ENCODE measurements around the gene PCSK5.

The PCSK5 gene

DNA sequence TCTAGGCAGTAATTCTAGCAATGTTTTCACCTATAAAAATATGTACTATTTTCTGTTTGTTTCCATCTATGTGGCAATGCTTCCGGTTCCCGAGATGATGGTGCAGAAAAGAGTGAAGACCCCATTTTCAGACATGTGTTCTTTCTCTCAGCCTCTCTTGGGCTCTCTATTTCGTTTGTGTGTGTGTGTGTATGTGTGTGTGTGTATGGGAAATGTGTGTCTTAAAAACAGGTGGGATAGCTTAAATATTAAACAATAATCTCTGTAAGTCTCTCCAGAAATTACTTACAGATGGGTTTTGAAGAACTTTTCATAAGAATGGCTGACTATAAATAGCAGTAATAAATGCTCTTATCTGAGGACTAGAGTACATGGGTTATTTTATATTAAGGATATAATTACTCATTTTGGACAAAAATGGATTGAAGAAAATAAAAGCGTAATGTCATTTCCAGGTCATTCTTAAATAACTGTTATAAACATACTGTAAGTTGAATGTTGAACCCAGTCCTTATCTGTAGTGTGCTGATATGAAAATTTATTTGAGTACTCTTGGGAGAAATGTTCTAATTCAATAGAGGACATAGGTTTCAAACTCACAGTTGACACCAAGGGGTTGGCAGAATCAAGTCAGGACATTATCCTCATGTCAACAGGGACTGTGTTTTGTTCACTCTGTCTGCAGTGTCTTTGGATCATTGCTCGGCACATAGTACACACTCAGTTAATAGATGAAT, 31.1 kb downstream of the PCSK5 start:
- no peak for DNase-seq (ENCODE audit: low spot score)

- DNase-seq (ENCODE audit: low spot score) = no peak
These were observed 35.9 kb downstream of the PCSK5 start for GRCh38 chr9:75926385-75926784.

GRCh38 chr9:75927356-75927755, 36.9 kb downstream of the PCSK5 start:
- no peak for DNase-seq (ENCODE audit: low spot score)

DNA sequence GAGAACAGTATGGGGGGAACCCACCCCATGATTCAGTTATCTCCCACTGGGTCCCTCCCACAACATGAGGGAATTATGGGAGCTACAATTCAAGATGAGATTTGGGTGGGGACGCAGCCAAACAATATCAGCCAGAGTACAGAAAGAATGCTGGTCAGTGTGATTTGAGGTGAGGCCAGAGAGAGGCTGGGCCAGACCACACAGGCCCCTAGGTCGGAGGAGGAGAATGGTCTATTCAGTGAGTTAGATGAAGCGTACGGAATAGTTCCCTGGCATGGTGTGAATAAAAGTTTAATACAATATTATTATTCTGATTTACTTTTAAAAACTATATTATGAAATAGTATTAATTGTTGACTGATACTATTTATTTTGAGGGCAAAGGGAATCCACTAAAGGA, 39.7 kb downstream of the PCSK5 start:
- DNase-seq (ENCODE audit: low spot score) = no peak

GRCh38 chr9:75930730-75931321, 40.4 kb downstream of the PCSK5 start:
- DNase-seq (ENCODE audit: low spot score) = no peak

DNA sequence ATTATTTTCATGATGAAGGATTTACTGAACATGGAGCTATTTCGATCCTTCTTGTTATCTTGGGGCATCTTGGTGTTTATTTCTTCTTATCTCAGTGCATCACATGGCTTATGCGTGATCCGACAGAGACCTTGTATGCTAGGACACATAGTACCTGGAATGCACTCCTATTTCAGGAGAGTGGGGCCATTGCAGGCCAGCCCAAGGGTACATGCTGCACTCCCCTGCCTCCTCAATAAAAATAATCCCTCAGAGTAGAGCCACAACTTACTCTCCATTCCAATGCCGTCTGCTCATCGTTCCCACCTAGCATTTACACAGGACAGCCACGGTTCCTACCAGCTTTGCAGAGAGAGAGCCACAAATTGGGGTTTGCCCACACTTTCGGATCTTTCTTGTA, 43.5 kb downstream of the PCSK5 start:
- no peak for DNase-seq (ENCODE audit: low spot score)

GRCh38 chr9:75935591-75935990, 45.1 kb downstream of the PCSK5 start:
- no peak for DNase-seq (ENCODE audit: low spot score)

DNA sequence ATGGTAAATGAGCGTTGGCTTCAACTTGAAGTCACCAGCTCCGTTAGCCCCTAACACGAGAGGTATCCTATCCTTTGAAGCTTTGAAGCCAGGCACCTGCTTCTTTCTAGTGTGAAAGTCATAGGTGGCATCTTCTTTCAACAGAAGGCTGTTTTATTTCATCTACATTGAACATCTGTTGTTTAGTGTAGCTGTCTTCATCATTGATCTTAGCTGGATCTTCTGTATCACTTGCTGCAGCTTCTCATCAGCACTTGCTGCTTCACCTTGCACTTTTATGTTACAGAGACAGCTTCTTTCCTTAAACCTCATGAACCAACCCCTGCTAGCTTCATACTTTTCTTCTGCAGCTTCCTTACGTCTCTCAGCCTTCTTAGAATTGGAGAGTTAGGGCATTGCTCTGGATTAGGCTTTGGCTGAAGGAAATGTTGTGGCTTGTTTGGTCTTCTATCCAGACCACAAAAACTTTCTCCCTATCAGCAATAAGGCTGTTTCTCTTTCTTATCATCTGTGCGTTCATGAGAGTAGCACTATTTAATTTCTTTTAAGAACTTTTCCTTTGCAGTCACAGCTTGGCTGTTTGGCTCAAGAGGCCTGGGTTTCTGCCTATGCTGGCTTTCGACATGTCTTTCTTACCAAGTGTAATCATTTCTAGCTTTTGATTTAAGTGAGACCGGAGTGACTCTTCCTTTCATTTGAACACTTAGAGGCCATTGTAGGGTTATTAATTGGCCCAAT, 47.2 kb downstream of the PCSK5 start:
- no peak for DNase-seq (ENCODE audit: low spot score)

DNA sequence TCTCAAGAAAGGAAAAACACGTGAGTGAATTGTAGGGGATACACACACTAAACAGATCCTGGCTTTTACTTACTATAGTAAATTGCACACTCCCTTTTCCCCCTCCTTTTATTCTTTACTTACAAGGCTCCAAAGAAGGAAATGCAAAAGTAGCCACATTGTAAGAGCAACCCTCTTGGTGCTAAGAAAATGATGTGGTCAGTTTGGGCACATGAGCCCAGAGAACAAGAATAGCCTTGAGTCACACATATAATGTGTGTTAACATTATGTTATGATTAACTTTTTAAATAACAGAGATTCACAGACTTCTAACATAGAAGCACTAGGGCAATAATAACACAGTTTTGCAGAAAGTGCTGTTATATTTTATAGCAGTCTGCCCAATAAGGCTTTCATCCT, 48.5 kb downstream of the PCSK5 start:
- DNase-seq (ENCODE audit: low spot score) = no peak

DNA sequence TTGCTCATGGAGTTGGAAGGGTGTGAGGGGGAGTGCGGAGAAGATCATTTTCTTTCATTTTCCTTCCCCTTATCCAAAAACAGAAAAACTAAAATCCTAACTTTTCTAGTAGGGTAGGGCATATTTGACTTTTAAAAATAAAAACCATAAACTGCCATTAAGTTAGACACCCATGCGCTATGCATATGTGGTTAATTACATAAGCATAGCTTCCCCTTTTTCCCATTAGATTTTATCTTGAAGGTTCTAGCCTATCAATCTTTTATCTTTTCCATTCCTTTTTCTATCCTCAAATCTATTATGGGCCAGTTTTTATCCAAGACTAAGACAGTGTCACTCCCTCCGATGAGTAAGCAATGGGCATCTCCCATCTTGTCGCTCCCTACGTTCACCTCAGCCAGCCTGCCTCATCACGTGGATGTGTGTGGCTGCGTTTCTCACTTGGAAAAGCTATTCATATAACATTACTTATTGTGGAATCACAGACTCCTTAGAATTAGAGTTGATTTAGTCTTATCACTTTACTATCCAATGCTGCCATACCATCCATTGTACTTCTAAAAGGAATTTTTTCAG, 49.2 kb downstream of the PCSK5 start:
- no peak for DNase-seq (ENCODE audit: low spot score)

DNA sequence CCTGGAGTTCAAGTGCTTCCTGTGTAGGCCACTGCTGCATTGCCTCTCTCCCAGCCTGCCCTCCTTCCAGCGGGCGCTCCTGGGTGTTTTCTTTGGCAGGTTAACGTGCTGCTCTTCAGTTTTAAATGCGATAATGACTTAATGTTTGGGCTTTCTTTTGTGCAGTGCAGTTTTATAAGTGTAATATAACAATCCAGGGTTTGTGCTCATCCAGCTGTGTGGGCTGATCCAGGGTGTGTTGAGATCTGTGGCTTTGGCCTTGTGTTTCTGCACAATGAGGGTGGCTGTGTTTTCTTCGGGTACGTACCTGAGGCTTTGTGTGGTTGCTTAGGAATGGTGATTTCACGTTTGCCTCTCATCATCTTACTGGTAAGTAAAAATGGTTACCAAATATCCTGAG, 50.6 kb downstream of the PCSK5 start:
- DNase-seq (ENCODE audit: low spot score) = no peak

DNA sequence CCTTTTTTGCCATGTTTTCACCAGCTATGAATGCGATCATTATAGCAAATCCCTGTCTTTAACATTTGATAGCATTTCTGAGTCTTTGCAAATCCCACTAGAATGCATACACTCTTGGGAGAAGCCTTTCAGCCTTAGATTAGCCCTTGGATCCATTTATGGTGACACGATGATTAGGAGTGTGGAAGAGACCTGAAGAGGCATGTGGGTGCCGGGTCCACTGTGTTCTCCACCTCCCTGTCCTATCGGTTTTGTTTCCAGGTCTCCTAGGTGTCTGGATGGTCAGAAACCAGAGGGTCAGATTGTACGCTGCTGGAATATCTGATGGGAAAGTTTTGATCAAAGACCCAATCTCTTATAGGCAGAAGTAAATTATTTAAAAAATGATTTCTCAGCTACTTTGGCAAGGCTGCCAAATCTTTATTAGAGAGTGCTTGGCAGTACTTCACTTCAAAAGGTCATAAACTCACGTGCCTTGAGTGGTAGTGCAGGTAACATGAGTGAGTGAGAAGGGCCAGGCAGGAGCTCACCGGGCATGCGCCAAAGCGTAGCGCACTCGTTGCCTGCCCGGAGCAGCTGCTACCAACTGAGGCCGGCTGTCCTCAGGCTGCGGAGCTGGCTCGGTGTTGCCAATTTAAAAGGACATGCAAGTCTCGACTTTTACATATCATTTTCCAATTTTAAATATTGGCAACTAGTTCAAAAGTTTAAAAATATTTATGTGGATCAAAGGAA, 51.3 kb downstream of the PCSK5 start:
- no peak for DNase-seq (ENCODE audit: low spot score)

DNA sequence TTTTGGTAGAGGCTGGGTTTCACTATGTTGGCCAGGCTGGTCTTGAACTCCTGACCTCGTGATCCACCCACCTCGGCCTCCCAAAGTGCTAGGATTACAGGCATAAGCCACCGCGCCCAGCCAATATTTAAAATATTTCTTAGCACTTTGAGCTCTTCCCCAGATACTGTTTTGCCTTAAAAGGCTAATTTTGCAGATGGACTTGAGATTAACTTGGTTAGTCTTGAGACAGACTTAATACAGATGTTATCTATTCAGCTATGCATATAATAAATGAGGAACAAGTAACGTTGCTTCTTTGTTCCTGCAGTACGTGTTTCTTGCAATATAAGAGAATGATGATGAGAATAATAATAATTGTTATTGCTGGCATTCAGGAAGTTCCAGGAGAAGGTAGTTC, 56.3 kb downstream of the PCSK5 start:
- DNase-seq (ENCODE audit: low spot score) = no peak

GRCh38 chr9:75947233-75947632, 56.8 kb downstream of the PCSK5 start:
- DNase-seq (ENCODE audit: low spot score) = no peak

DNA sequence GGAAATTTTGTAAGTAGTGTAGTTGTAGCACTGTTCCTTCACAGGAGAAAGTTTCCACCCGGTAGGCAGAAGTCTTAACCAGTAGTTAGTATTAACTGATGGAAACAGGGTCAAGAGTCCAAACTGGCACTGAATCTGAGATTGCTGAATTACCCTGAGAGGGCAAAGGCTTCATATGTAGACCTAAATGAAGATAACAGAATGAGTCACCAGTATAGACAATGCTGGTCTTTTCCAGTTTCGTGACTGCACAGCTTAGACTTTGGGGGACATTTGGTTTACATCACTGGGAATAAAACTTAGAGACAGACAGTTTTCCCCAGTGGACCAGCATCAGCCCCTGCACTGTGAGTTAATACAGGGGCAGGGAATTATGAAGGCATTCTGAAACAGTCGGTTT, 60.5 kb downstream of the PCSK5 start:
- peak; percentile 70 for DNase-seq (ENCODE audit: low spot score)

DNA sequence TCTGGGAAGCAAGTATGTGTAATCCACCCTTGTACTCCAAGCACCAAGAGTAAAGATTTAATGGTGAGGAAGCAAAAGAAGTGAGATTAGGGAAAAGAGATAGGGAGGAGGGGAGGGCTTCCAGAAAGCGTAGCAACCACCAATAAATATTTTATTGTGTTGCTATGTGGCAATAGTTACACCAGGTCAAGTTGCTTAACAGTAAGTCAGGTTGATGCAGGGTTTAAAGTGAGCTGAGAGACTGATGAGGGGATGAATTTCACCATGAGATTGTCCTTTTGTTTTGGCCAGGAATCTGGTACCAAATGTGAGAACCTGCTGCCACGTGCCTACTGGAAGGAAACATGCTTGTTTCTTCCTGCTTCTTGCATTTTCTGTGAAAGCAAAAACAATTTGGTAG, 62.7 kb downstream of the PCSK5 start:
- DNase-seq (ENCODE audit: low spot score) = no peak

- DNase-seq (ENCODE audit: low spot score) = no peak
These were observed 65.7 kb downstream of the PCSK5 start for GRCh38 chr9:75956161-75956560.

GRCh38 chr9:75957116-75957515, 66.6 kb downstream of the PCSK5 start:
- no peak for DNase-seq (ENCODE audit: low spot score)

GRCh38 chr9:75958226-75958625, 67.8 kb downstream of the PCSK5 start:
- DNase-seq (ENCODE audit: low spot score) = no peak

DNA sequence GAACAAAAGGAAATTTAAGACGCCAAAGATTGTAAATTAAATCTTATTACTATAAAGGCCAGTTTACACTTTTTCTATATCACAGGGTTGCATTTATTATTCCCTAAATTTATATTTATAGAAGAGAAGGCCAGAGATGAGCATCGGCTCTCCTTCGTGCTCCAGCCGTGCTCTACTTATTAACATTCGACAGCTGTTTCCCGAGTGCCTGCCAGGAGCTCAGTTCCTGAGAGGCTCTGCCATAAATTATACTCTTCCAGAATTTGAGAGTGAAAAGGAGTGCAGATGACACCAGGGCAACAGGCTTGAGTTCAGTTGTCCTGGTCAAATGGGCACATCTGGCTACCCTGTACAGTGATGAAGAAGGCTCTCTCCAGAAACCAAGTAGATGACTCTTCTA, 70.1 kb downstream of the PCSK5 start:
- DNase-seq (ENCODE audit: low spot score) = no peak

DNA sequence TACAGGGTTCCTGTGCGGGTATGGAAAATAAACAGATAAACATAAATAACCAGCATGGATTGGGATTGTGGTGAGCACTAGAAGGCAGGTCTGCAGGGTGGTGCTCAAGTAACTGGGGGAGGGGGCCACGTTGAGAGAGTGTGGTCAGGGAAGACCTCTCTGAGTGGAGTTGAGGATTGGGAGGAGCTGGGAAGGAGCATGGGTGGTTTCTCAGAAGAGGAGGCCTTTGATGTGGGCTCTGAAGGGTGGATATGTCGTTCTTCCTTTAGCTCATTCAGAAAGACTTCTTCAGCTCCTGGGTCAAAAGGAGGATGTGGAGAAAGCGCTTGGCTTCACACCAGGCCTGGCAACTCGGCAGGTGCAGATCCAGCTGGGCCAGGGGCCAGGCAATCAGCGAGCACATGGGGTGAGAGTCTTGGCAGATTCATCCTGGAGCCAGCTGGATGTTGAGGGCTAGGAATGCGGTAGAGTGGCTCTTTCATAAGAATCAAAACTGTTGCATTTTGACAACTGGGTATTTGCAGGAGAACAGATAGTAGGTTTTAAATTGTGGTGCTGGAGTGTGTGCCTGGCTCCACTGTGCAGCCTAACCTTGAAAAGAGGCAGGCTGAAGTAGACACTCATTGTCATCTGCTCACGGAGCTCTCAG, 71.7 kb downstream of the PCSK5 start:
- DNase-seq (ENCODE audit: low spot score) = peak; percentile 11

- DNase-seq (ENCODE audit: low spot score) = no peak
These were observed 72.2 kb downstream of the PCSK5 start for GRCh38 chr9:75962662-75963036.

Measured in LoVo (cell line).